ENCODE data around the gene OXNAD1. TPM values are rescaled to one million over a fixed set of nuclear protein-coding genes. Genes with fewer than 3 reads are reported as not detected.

OXNAD1 gene
- total RNA-seq, 5 donors from 2014 or later (not counting 1 experiment from before 2014, with no cell fraction given): 78.5 to 218 (median 101) TPM

DNA sequence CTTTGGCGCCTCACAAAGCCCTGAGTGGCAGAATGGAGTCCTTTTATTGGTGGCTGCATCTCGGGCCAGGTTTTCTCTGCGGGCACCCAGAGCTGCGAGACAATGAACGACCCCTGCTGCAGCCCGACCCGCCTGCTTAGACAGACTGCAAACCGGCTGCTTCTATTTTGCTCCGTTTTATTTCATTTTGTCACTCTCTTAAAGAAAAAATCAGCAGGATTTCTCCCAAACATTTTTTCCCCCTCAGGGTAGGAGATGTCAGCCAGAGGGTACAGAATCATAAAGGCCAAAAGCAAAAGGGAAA, 64.8 kb downstream of the OXNAD1 start:
- DNase-seq (no peak), ATAC-seq (replicated peaks in 1 of 4) (no peak)
- peaks cover 22 to 42% (median 41%) of the 10 kb centered on the region in 3 donors for H3K4me1 Mint-ChIP-seq
- peaks cover 38 to 81% of the 10 kb centered on the region in 2 donors for H3K36me3 ChIP-seq (ENCODE audit: control insufficient read depth in 2 of 2, extremely low read depth in 1 of 2, insufficient read depth in 1 of 2, low read length in 1 of 2)
- no peak overlapping the region for H3K4me3 ChIP-seq (ENCODE audit: control insufficient read depth in 1 of 2, extremely low read depth in 1 of 2, low read length in 1 of 2)
- H3K27ac ChIP-seq (ENCODE audit: low read length): no peak overlapping the region
- H3K9me3 ChIP-seq: peaks cover 2% of the 10 kb centered on the region
- H3K4me3 Mint-ChIP-seq: no peak overlapping the region
- 100% methylated on average over 4 of the region's 9 CpGs for WGBS (ENCODE audit: insufficient coverage)
- CTCF ChIA-PET: no interaction called here
- peak overlapping the region in 1 of 2 donors; percentile 44 for H3K27ac Mint-ChIP-seq
- peaks cover 4 to 17% (median 11%) of the 10 kb centered on the region in 3 donors for H3K9me3 Mint-ChIP-seq
- no peaks in the 10 kb centered on the region for H3K4me1 ChIP-seq (ENCODE audit: control insufficient read depth in 1 of 2, extremely low read depth in 1 of 2, insufficient read depth in 2 of 2, low read length in 2 of 2)
- H3K27me3 ChIP-seq (replicated peaks in 1 of 2; ENCODE audit: control insufficient read depth in 2 of 2, extremely low read depth in 1 of 2, insufficient read depth in 2 of 2, low read length in 1 of 2): no peaks in the 10 kb centered on the region
- POLR2A ChIA-PET: no interaction called here
- H3K27me3 Mint-ChIP-seq: no peaks in the 10 kb centered on the region
- peaks cover 81% of the 10 kb centered on the region for H3K36me3 Mint-ChIP-seq

DNA sequence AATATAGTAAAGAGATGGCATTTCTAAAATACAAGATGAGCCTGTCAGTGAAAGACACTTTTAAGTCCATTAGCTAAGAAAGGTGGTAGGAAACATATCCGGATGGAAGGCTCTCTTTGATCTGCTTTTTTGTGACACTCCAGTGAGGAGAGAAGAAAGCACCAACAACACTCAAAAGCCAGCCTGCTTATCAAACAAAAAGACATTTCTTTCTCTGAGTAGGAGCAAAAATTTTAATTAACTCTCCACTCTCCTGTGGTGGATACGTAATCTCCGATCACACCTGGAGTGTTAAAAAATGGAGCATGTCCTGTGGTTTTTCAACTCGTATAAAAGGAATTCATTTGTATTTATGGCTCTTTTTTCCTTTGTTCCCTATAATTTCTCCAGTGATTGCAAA, 65.3 kb downstream of the OXNAD1 start:
- H3K4me3 ChIP-seq (ENCODE audit: control insufficient read depth in 1 of 2, extremely low read depth in 1 of 2, low read length in 1 of 2): no peak overlapping the region
- peaks cover 2% of the 10 kb centered on the region for H3K9me3 ChIP-seq
- H3K36me3 Mint-ChIP-seq: peaks cover 82% of the 10 kb centered on the region
- peaks cover 28 to 46% (median 43%) of the 10 kb centered on the region in 3 donors for H3K4me1 Mint-ChIP-seq
- ChIA-PET CTCF (no interaction called here), POLR2A (no interaction called here)
- H3K36me3 ChIP-seq (ENCODE audit: control insufficient read depth in 2 of 2, extremely low read depth in 1 of 2, insufficient read depth in 1 of 2, low read length in 1 of 2): peaks cover 36 to 80% of the 10 kb centered on the region in 2 donors
- no peaks in the 10 kb centered on the region for H3K27me3 Mint-ChIP-seq
- WGBS (ENCODE audit: insufficient coverage): no CpG with 5 or more reads among the region's 4 CpGs
- H3K4me1 ChIP-seq (ENCODE audit: control insufficient read depth in 1 of 2, extremely low read depth in 1 of 2, insufficient read depth in 2 of 2, low read length in 2 of 2): no peaks in the 10 kb centered on the region
- no peak overlapping the region for H3K27ac ChIP-seq (ENCODE audit: low read length)
- H3K9me3 Mint-ChIP-seq: peaks cover 4 to 17% (median 11%) of the 10 kb centered on the region in 3 donors
- no peaks in the 10 kb centered on the region for H3K27me3 ChIP-seq (replicated peaks in 1 of 2; ENCODE audit: control insufficient read depth in 2 of 2, extremely low read depth in 1 of 2, insufficient read depth in 2 of 2, low read length in 1 of 2)
- ATAC-seq (replicated peaks in 1 of 4) (no peak), DNase-seq (no peak)
- no peak overlapping the region for H3K4me3 Mint-ChIP-seq
- H3K27ac Mint-ChIP-seq: peak overlapping the region; percentile 17 to 48

DNA sequence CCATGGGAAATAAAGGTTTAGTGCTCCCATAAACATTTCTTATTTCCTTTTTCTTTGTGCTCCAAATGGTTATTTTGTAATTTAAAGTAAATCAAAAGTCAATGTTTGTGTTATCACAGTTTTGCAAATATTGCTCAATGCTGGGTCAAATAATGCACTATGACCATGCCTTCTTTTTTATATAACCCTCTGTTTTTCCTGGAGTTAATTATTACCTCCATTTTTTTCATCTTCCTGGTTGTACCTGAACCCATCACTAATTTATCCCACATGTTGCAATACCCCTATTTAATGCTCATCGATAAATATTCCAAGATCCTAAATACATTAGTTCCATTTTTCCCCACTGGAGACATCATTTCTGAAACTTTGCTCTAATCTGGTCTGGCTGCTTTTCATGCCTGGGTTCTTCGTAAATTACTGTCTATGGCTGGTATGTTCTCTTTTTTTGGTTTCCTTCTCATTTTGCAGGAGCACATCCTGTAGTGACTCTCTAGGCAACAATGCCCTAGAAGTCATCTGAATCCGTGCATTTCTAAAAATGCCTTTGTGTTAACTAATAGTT, 66.4 kb downstream of the OXNAD1 start:
- peaks cover 35 to 51% (median 45%) of the 10 kb centered on the region in 3 donors for H3K4me1 Mint-ChIP-seq
- Histone ChIP-seq H3K27ac (ENCODE audit: low read length) (no peak overlapping the region), H3K36me3 (ENCODE audit: control insufficient read depth in 2 of 2, extremely low read depth in 1 of 2, insufficient read depth in 1 of 2, low read length in 1 of 2) (peaks cover 30 to 76% of the 10 kb centered on the region in 2 donors), H3K27me3 (replicated peaks in 1 of 2; ENCODE audit: control insufficient read depth in 2 of 2, extremely low read depth in 1 of 2, insufficient read depth in 2 of 2, low read length in 1 of 2) (no peaks in the 10 kb centered on the region), H3K4me3 (ENCODE audit: control insufficient read depth in 1 of 2, extremely low read depth in 1 of 2, low read length in 1 of 2) (no peak overlapping the region), H3K4me1 (ENCODE audit: control insufficient read depth in 1 of 2, extremely low read depth in 1 of 2, insufficient read depth in 2 of 2, low read length in 2 of 2) (peaks cover 0 to 7% of the 10 kb centered on the region in 2 experiments), H3K9me3 (peaks cover 2% of the 10 kb centered on the region)
- WGBS (ENCODE audit: insufficient coverage): no CpG with 5 or more reads among the region's 3 CpGs
- H3K4me3 Mint-ChIP-seq: no peak overlapping the region
- peaks cover 87% of the 10 kb centered on the region for H3K36me3 Mint-ChIP-seq
- ChIA-PET POLR2A (no interaction called here), CTCF (no interaction called here)
- peak overlapping the region in 1 of 2 donors; percentile 48 for H3K27ac Mint-ChIP-seq
- H3K27me3 Mint-ChIP-seq: no peaks in the 10 kb centered on the region
- ATAC-seq (replicated peaks in 1 of 4): no peak
- DNase-seq: no peak
- H3K9me3 Mint-ChIP-seq: peaks cover 4 to 17% (median 11%) of the 10 kb centered on the region in 3 donors

DNA sequence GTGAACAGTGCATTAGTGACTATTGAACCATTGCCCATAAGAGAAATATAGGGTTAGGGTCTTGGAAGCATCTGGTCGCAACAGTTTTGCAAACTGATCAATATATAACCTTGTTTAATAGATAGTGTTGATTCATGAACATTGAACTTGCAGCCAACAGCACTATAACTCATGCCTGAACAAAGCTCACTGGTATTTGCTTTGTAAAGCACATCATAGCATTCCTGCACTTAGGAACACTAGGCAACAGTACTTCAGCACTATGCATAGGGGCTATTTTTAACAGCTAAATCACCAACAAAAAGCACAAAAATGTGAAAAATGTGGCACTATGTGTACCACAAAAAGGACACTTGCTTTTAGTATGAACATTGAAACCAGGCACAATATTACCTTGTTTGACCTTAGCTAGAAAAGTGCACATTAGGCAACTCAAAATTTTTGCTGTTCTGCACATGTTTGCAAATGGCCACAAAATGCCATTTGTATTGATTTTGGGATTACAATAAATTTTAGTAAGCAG, 68.0 kb downstream of the OXNAD1 start:
- Histone ChIP-seq H3K4me3 (ENCODE audit: control insufficient read depth in 1 of 2, extremely low read depth in 1 of 2, low read length in 1 of 2) (no peak overlapping the region), H3K9me3 (peaks cover 2% of the 10 kb centered on the region), H3K4me1 (ENCODE audit: control insufficient read depth in 1 of 2, extremely low read depth in 1 of 2, insufficient read depth in 2 of 2, low read length in 2 of 2) (peaks cover 3 to 20% of the 10 kb centered on the region in 2 experiments), H3K27me3 (replicated peaks in 1 of 2; ENCODE audit: control insufficient read depth in 2 of 2, extremely low read depth in 1 of 2, insufficient read depth in 2 of 2, low read length in 1 of 2) (no peaks in the 10 kb centered on the region), H3K27ac (ENCODE audit: low read length) (no peak overlapping the region), H3K36me3 (ENCODE audit: control insufficient read depth in 2 of 2, extremely low read depth in 1 of 2, insufficient read depth in 1 of 2, low read length in 1 of 2) (peaks cover 26 to 75% of the 10 kb centered on the region in 2 donors)
- peaks cover 48 to 57% (median 54%) of the 10 kb centered on the region in 3 donors for H3K4me1 Mint-ChIP-seq
- ChIA-PET CTCF (interaction anchor here (0.5 to 1.0 kb wide), 3 partner anchors 29 to 196 kb away, joined by 3 to 6 read pairs (median 4); no protein-coding TSS in a partner anchor), POLR2A (interaction anchor here in 1 of 2 donors (0.6 to 1.0 kb wide), 2 partner anchors 24 to 28 kb away, joined by 3 to 4 read pairs; no protein-coding TSS in a partner anchor)
- no peaks in the 10 kb centered on the region for H3K27me3 Mint-ChIP-seq
- H3K36me3 Mint-ChIP-seq: peaks cover 79% of the 10 kb centered on the region
- H3K4me3 Mint-ChIP-seq: no peak overlapping the region
- ATAC-seq (replicated peaks in 1 of 4) (no peak), DNase-seq (no peak)
- peaks cover 4 to 17% (median 11%) of the 10 kb centered on the region in 3 donors for H3K9me3 Mint-ChIP-seq
- no CpG with 5 or more reads among the region's 1 CpG for WGBS (ENCODE audit: insufficient coverage)
- H3K27ac Mint-ChIP-seq: peak overlapping the region; percentile 37 to 77

DNA sequence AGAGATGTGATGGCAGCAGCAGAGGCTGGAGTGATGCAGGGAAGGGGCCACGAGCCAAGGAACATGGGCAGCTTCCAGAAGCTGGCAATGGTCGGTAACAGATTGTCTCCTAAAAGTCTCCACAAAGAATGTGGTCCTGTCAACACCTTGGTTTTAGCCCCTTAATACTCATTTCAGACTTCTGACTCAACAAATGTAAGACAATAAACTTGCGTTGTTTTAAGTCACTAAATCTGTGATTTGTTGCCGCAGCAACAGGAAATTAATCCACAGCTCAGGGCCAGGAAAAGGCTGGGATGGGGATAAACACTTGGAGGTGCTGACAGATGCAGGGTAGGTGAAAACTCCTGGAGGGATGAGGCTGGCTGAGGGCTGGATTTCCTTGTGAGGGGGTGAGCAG, 69.9 kb downstream of the OXNAD1 start:
- H3K27me3 Mint-ChIP-seq: no peaks in the 10 kb centered on the region
- no peak overlapping the region for H3K4me3 Mint-ChIP-seq
- ChIA-PET CTCF (no interaction called here), POLR2A (no interaction called here)
- 63% methylated on average over 3 of the region's 4 CpGs for WGBS (ENCODE audit: insufficient coverage)
- peaks cover 16 to 37% of the 10 kb centered on the region in 2 experiments for H3K4me1 ChIP-seq (ENCODE audit: control insufficient read depth in 1 of 2, extremely low read depth in 1 of 2, insufficient read depth in 2 of 2, low read length in 2 of 2)
- no peak overlapping the region for H3K4me3 ChIP-seq (ENCODE audit: control insufficient read depth in 1 of 2, extremely low read depth in 1 of 2, low read length in 1 of 2)
- H3K27me3 ChIP-seq (replicated peaks in 1 of 2; ENCODE audit: control insufficient read depth in 2 of 2, extremely low read depth in 1 of 2, insufficient read depth in 2 of 2, low read length in 1 of 2): no peaks in the 10 kb centered on the region
- peak overlapping the region; percentile 85 to 90 for H3K27ac Mint-ChIP-seq
- H3K36me3 Mint-ChIP-seq: peaks cover 70% of the 10 kb centered on the region
- H3K36me3 ChIP-seq (ENCODE audit: control insufficient read depth in 2 of 2, extremely low read depth in 1 of 2, insufficient read depth in 1 of 2, low read length in 1 of 2): peaks cover 16 to 66% of the 10 kb centered on the region in 2 donors
- peak overlapping the region; percentile 30 for H3K27ac ChIP-seq (ENCODE audit: low read length)
- peaks cover 4 to 17% (median 11%) of the 10 kb centered on the region in 3 donors for H3K9me3 Mint-ChIP-seq
- H3K4me1 Mint-ChIP-seq: peaks cover 67 to 76% (median 73%) of the 10 kb centered on the region in 3 donors
- no peak for DNase-seq
- no peak for ATAC-seq (replicated peaks in 1 of 4)
- peaks cover 2% of the 10 kb centered on the region for H3K9me3 ChIP-seq

DNA sequence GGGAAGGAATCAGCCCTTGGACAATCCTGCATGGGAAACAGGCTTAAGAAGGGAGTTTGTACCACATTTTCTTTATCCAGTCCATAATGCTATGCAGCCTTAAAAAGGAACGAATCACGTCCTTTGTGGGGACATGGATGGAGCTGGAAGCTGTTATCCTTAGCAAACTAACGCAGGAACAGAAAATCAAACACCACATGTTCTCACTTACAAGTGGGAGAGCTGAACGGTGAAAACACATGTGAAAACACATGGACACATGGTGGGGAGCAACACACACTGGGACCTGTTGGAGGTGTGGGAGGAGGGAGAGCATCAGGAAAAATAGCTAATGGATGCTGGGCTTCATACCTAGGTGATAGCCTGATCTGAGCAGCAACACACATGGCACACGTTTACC, 70.3 kb downstream of the OXNAD1 start:
- ChIA-PET POLR2A (no interaction called here), CTCF (no interaction called here)
- no peaks in the 10 kb centered on the region for H3K27me3 Mint-ChIP-seq
- DNase-seq: no peak
- peaks cover 2% of the 10 kb centered on the region for H3K9me3 ChIP-seq
- peaks cover 16 to 37% of the 10 kb centered on the region in 2 experiments for H3K4me1 ChIP-seq (ENCODE audit: control insufficient read depth in 1 of 2, extremely low read depth in 1 of 2, insufficient read depth in 2 of 2, low read length in 2 of 2)
- peaks cover 4 to 14% (median 11%) of the 10 kb centered on the region in 3 donors for H3K9me3 Mint-ChIP-seq
- H3K36me3 ChIP-seq (ENCODE audit: control insufficient read depth in 2 of 2, extremely low read depth in 1 of 2, insufficient read depth in 1 of 2, low read length in 1 of 2): peaks cover 16 to 65% of the 10 kb centered on the region in 2 donors
- H3K36me3 Mint-ChIP-seq: peaks cover 69% of the 10 kb centered on the region
- H3K27ac Mint-ChIP-seq: peak overlapping the region; percentile 85 to 90
- H3K27me3 ChIP-seq (replicated peaks in 1 of 2; ENCODE audit: control insufficient read depth in 2 of 2, extremely low read depth in 1 of 2, insufficient read depth in 2 of 2, low read length in 1 of 2): no peaks in the 10 kb centered on the region
- no peak for ATAC-seq (replicated peaks in 1 of 4)
- no CpG with 5 or more reads among the region's 5 CpGs for WGBS (ENCODE audit: insufficient coverage)
- no peak overlapping the region for H3K4me3 Mint-ChIP-seq
- peaks cover 71 to 80% (median 76%) of the 10 kb centered on the region in 3 donors for H3K4me1 Mint-ChIP-seq
- H3K27ac ChIP-seq (ENCODE audit: low read length): no peak overlapping the region
- no peak overlapping the region for H3K4me3 ChIP-seq (ENCODE audit: control insufficient read depth in 1 of 2, extremely low read depth in 1 of 2, low read length in 1 of 2)

Data from T-cell (primary cell).